NCI-H2196 (cell line): ENCODE results near the gene BID.

Experiments used
- DNase-seq: peaks from one replicate; lab custom pipeline; 2025; ENCODE audit not compliant: unreplicated experiment; lab: John Stamatoyannopoulos, UW

The BID gene

GRCh38 chr22:17784776-17785175 lies 10.5 kb upstream of the BID start:
- DNase-seq = no peak

- DNase-seq = no peak
Observed at GRCh38 chr22:17783773-17784480, 9.7 kb upstream of the BID start.

GRCh38 chr22:17783312-17783711 lies 9.0 kb upstream of the BID start:
- DNase-seq = no peak

GRCh38 chr22:17782621-17783020 lies 8.4 kb upstream of the BID start:
- DNase-seq = no peak

- DNase-seq = no peak
Observed at GRCh38 chr22:17782158-17782557, 7.9 kb upstream of the BID start.

GRCh38 chr22:17781319-17782031 lies 7.2 kb upstream of the BID start:
- peak; percentile 23 for DNase-seq

- no peak for DNase-seq
Observed at GRCh38 chr22:17780741-17781318, 6.6 kb upstream of the BID start.

- no peak for DNase-seq
Observed at GRCh38 chr22:17780116-17780740, 6.0 kb upstream of the BID start.

GRCh38 chr22:17779286-17780115 lies 5.2 kb upstream of the BID start:
- no peak for DNase-seq

- DNase-seq = no peak
Observed at GRCh38 chr22:17778412-17778976, 4.2 kb upstream of the BID start.

GRCh38 chr22:17777717-17778044 lies 3.4 kb upstream of the BID start:
- no peak for DNase-seq

GRCh38 chr22:17777005-17777716 lies 2.9 kb upstream of the BID start:
- DNase-seq = no peak

GRCh38 chr22:17775781-17776465 lies 1.7 kb upstream of the BID start:
- no peak for DNase-seq

- DNase-seq = no peak
Observed at GRCh38 chr22:17774926-17775685, 837 bp upstream of the BID start.

- DNase-seq = peak; percentile 53
Observed at GRCh38 chr22:17773606-17774205, 563 bp downstream of the BID start.

- DNase-seq = no peak
Observed at GRCh38 chr22:17772958-17773605, 1.2 kb downstream of the BID start.

- DNase-seq = no peak
Observed at GRCh38 chr22:17772249-17772957, 1.9 kb downstream of the BID start.
